HG03039 (cell line): ENCODE results near the gene CWC15.
"Not testable (repeated sequence)": the region's sequence is repeated elsewhere in the genome, so short reads cannot be mapped to it uniquely, and the experiment has no call there.

Experiments used
- ATAC-seq: cut with Tn5 transposase; IDR thresholded peaks from one replicate; pipeline ENCODE4 v1.9.1; 2021; ENCODE audit warnings: mild to moderate bottlenecking, moderate library complexity; ENCODE audit not compliant: unreplicated experiment

The CWC15 gene

GRCh38 chr11:94973099-94973968, at the start of gene CWC15, which contains the start of gene KDM4D:
Gene CWC15 (minus strand): TSS chr11:94973556. CDS start chr11:94972185, 1,371 bp downstream.
Gene KDM4D (plus strand): TSS chr11:94973709. CDS start chr11:94997373, 23,664 bp downstream.
- ATAC-seq, result peak; percentile 100

GRCh38 chr11:95021468-95021867, 48.1 kb upstream of the CWC15 start:
- ATAC-seq, result not testable (repeated sequence)

- ATAC-seq, result no peak
Observed at GRCh38 chr11:95016139-95016538, 42.8 kb upstream of the CWC15 start.

- ATAC-seq, result no peak
Observed at GRCh38 chr11:95014184-95014821, 40.9 kb upstream of the CWC15 start.

- ATAC-seq, result no peak
Observed at GRCh38 chr11:95011376-95011775, 38.0 kb upstream of the CWC15 start.

- ATAC-seq, result no peak
Observed at GRCh38 chr11:95005642-95006041, 32.3 kb upstream of the CWC15 start.

GRCh38 chr11:95003716-95004115, 30.4 kb upstream of the CWC15 start:
- no peak for ATAC-seq

- ATAC-seq, result no peak
Observed at GRCh38 chr11:94998285-94998684, 24.9 kb upstream of the CWC15 start.

GRCh38 chr11:94997437-94997836, 24.1 kb upstream of the CWC15 start:
- no peak for ATAC-seq

GRCh38 chr11:94993400-94993943, 20.1 kb upstream of the CWC15 start:
- no peak for ATAC-seq

GRCh38 chr11:94988748-94989147, 15.4 kb upstream of the CWC15 start:
- ATAC-seq, result no peak

GRCh38 chr11:94987378-94987777, 14.0 kb upstream of the CWC15 start:
- ATAC-seq, result no peak

- no peak for ATAC-seq
Observed at GRCh38 chr11:94975599-94975998, 2.2 kb upstream of the CWC15 start.

- ATAC-seq, result no peak
Observed at GRCh38 chr11:94974178-94974577, 822 bp upstream of the CWC15 start.

GRCh38 chr11:94972700-94973098, 657 bp downstream of the CWC15 start:
- ATAC-seq, result no peak

- ATAC-seq, result no peak
Observed at GRCh38 chr11:94968334-94968958, 4.9 kb downstream of the CWC15 start.

- no peak for ATAC-seq
Observed at GRCh38 chr11:94964934-94965333, 8.4 kb downstream of the CWC15 start.

- ATAC-seq, result no peak
Observed at GRCh38 chr11:94961255-94961654, 12.1 kb downstream of the CWC15 start.

GRCh38 chr11:94960488-94960887, 12.9 kb downstream of the CWC15 start:
- ATAC-seq, result no peak

GRCh38 chr11:94959179-94959578, 14.2 kb downstream of the CWC15 start:
- no peak for ATAC-seq

GRCh38 chr11:94958121-94958696, 15.1 kb downstream of the CWC15 start:
- no peak for ATAC-seq
